A549 (cell line): ENCODE results near the gene EPHB1.

Experiments
- CTCF ChIP-seq: fragments of >200 bp; sonication (Bioruptor Twin); formaldehyde crosslinking; IDR thresholded peaks from 3 replicates; pipeline ENCODE4 v1.5.1; 2016
- HMGXB4 ChIP-seq: fragments of 250-450 bp; sonication (Bioruptor Pico); IDR thresholded peaks from 2 replicates; pipeline ENCODE4 v1.5.0; 2021; ENCODE audit warnings: mild to moderate bottlenecking, moderate library complexity, borderline replicate concordance
- RCOR1 ChIP-seq: fragments of 150-350 bp; IDR thresholded peaks from 2 replicates; pipeline ENCODE4 v1.6.1; 2014; ENCODE audit warnings: antibody characterized with exemption, low read length, low read depth
- TF ChIP-seq, protein P1 (sequence below): IDR thresholded peaks from 2 replicates; pipeline ENCODE4 v1.6.1; 2012; ENCODE audit warnings: low read depth, borderline replicate concordance

- TF ChIP-seq CTCF (no peak), HMGXB4 (no peak), RCOR1 (no peak)
- TF ChIP-seq, protein P1, sequence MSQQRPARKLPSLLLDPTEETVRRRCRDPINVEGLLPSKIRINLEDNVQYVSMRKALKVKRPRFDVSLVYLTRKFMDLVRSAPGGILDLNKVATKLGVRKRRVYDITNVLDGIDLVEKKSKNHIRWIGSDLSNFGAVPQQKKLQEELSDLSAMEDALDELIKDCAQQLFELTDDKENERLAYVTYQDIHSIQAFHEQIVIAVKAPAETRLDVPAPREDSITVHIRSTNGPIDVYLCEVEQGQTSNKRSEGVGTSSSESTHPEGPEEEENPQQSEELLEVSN = no peak
Measured at GRCh38 chr3:134867277-134867676, 72.2 kb downstream of the EPHB1 start.
